GM19240 (cell line): ENCODE results near the gene PPM1L.

Experiments
- DNase-seq: peaks from one replicate; pipeline ENCODE4 v3.0.0; 2011; ENCODE audit warnings: low spot score; ENCODE audit not compliant: insufficient read length

Gene PPM1L

DNA sequence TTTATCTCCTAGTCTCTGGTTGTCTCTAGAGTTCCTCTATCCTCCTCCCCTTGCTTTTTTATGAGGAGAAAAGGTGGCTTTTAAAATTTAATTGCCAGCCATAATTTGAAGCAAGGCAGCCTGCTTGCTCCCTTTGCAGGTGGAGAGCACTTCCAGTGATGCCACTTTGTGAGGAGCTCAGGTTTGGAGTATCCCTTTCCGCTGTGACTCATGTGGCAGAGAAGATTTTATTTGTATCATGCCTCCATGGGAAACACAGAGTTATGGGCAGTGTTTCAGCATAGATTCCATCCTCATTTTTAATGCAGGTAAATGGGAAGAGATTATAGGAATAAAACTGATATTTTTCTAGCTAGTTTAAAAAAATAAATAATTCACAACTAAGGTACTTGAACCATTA is 7.0 kb downstream of the PPM1L start:
- DNase-seq: no peak

DNA sequence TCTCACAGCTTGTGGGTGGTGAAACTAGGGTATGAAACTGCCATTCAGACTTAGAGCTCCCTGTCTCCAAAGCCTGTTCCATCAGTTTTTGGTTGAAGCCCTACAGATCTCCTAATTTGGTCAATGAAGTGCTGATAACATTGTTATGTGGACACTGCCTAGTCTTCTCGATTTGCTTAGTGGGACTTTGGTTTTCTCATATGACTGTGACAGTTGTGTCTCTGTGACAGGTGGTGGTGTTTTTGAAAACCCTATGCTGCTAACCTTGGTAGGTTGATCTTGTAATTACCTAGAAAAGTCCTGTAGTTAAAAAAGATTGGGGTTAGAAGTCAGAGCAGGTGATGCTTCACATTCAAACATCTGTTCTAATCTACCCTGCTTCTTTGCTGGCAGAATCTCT is 9.2 kb downstream of the PPM1L start:
- DNase-seq: no peak

GRCh38 chr3:160768031-160768430 is 12.0 kb downstream of the PPM1L start:
- no peak for DNase-seq

GRCh38 chr3:160768918-160769317 is 12.9 kb downstream of the PPM1L start:
- no peak for DNase-seq

- no peak for DNase-seq
These were observed 15.9 kb downstream of the PPM1L start for GRCh38 chr3:160771811-160772459.

DNA sequence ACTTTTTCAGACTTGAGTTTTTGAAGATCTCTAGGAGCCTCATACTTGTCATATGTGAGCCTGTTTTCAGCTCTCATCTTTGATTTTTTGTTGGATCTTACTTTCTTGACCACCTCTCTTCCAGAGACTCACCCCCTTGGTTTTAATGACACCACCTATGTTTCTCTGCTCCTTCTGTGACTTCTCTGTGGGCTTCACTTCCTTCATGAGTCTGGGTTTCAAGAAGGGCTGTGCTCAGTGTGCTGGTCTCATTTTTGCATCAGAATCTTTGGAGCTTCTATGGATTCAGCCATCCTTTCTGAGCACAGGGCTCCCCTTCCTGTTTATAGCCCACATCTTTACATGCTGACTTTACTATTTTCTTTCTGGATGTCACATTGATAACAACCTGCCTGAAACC is 17.7 kb downstream of the PPM1L start:
- no peak for DNase-seq

DNA sequence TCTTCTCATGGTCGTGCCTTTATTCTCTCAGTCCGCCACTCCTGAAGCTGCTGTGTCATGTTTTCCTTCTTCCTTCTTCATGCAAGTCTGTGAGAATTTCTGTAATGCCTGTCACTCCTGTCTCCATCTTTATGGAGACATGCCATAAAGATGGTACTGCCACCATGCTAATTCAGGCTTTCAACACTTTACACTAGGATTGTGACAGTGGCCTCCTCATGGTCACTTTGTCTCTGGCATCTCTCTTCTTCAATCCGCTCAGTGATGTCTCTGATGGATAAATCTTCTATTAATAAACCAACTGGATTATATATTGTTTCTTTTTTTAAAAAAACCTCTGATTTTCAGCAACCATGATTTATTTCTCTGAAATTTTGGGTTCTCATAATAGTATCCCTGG is 18.1 kb downstream of the PPM1L start:
- no peak for DNase-seq

DNA sequence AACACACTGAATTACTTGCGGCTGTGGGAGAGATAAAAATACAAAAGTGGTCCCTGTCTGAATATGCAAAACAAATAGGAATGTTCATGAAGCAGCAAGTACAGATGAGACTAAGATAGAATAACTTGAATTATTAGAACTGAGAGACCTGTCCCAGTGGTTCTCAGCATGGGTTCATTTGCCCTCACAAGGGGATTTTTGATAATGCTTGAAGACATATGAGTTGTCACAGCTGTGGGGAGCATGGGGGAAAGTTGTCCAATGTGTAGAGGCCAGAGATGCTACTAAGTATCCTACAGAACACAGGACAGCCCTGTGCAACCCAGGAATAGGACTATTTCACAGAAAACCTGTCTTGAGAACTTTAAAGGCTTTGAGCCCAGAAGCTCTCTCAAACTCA is 22.4 kb downstream of the PPM1L start:
- DNase-seq: no peak

- DNase-seq: no peak
These were observed 23.0 kb downstream of the PPM1L start for GRCh38 chr3:160779040-160779439.

DNA sequence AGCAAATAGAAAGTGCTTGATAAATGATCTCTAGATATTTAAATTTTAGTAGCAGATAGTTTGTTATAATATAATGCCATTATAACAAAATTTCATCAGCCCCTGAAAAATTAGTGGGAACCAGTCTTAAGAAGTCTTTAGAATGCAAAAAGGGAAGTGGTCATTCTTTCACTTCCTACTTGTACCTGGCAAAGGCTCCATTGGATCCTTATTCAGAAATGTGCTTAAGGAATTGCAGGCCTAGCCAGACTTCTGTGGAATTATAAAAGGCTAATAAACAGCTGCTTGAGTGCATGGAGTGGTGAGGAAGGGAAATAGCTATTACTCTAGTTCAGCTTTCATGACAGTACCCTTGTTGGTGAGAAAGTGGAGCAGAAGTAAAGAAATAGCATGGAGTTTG is 24.2 kb downstream of the PPM1L start:
- DNase-seq: no peak

GRCh38 chr3:160781402-160781801 is 25.4 kb downstream of the PPM1L start:
- DNase-seq: no peak

DNA sequence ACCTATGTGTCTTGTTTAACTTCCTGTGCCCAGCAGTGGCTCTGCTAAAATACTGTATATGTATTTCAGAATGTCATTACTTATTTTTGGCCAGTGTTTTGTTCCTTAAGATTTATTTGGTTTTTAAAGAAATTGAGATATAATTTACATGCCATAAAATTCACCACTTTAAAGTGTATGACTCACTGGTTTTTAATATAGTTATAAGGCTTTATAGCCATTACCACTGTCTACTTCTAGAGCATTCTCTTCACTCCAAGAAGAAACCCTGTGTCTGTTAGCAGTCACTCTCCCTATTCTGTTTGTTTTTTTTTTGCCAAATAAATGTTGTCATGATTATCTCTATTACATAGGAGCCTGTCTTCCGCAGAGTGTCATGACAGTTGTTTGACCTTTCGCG is 25.8 kb downstream of the PPM1L start:
- no peak for DNase-seq

DNA sequence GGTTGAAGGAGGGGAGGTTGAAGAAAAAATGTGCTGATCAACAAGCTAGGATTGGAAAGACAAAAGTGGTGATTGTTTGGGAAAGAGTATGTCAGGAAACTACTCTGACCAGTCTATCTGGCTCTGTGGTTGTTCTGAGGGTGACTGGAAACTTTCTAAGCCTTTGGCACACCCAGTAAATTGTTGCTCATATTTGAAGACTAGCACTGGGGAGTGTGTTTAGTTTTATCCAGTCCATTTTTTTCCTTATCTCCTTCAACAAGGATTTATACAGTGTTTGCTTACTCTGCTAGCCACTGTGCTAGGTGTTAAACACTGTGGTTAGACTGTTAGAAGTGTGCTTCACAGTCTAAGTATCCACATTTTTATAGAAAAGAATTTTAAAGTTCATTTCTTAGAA is 28.8 kb downstream of the PPM1L start:
- no peak for DNase-seq

- DNase-seq: no peak
These were observed 34.7 kb downstream of the PPM1L start for GRCh38 chr3:160790726-160791125.

- DNase-seq: no peak
These were observed 36.5 kb downstream of the PPM1L start for GRCh38 chr3:160792540-160792939.

DNA sequence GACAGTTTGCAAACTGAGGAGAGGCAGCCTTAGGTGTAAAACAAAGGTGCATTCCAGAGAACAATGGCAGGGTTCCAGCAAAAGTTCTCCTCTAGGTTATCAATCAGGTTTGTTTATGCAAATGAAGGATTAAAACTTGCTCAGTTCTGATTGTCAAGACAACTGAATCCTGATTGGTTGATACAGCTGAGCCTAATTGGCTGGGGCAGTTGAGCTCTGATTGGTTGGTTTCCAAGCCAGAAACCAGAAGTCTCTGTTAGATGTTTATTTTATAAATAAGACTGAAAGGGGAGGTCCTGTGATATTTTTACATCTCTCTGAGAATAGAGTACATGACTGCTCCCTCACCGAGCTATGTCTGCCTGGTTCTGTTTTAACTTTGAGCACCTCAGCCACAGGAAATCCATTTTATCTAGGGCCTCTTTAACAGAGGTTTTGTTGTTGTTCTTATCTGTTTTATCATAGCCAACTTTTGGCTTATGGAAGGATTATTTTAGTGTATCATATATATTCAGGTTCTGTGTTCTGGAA is 37.8 kb downstream of the PPM1L start:
- DNase-seq: no peak

- no peak for DNase-seq
These were observed 40.2 kb downstream of the PPM1L start for GRCh38 chr3:160796089-160796812.

DNA sequence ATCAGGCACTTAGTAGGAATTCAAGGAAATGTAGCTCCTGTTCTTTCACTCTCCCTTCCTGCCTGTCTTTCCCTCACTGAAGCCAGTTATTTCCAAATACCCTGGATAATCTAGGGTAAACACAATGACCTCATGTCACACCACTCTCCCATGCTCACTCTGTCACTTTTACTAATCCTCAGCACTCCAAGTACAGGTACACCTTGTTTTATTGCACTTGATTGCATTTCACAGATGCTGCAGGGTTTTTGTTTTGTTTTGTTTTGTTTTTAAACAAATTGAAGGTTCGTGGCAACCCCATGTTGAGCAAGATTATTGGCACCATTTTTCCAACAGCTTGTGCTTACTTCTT is 40.8 kb downstream of the PPM1L start:
- no peak for DNase-seq

- no peak for DNase-seq
These were observed 41.3 kb downstream of the PPM1L start for GRCh38 chr3:160797356-160797755.

DNA sequence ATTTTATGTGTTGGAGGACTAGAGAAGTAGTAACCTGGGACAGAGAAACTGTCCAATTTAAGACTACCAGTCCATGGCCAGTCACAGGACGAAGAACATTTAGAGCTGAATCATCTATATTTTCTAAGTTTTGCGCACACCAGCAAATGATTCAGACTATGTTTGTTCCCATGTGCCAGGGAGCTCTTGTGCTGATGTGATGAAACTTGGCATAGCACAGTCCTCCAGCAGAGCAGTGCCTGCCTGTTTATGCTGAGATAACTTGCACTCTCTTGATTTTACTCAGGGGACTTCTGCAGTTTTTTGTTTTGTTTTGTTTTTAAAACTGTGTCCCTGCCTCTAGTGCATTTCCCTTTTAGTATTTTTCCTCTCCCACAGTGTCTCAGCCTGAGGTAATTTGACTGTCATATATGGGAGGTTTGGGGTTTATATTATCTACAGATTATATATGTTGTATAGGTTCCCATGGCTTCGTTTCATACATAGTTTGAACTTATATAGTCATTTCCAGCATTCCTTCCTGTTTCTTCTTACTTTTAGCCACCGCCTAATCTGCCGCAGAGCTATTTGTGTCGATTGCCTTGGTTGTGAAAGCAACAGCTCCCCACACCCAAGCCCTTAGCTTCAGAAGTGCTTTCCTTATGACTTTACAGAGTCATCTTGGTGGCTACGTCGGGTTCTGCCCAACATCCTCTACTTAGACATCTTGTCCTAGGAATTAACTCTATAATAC is 45.5 kb downstream of the PPM1L start:
- DNase-seq: peak; percentile 4

- no peak for DNase-seq
These were observed 48.7 kb downstream of the PPM1L start for GRCh38 chr3:160804762-160805161.

DNA sequence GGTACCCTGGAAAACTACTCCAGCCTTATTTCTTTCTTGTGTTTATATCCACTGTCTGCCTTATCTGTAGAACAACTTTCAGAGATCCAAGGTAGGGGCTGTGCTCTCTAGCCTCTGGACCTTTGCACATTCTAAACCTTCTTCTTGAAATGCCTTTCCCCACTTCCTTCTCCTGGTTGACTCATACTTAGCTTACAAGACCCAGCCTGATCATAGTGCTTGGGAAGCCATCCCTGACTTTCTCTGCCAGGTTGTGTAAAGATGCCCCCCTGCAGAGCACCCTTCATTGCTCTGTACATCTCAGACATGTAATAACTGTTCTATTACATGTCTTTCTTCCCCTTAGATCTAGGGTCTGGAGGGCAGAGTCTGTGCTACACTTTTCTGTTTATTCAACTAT is 50.1 kb downstream of the PPM1L start:
- DNase-seq: no peak
